ENCODE data around the gene TDRD6.
A peak's percentile ranks its signal among the peaks of the same experiment; 100 is the strongest.

The TDRD6 gene, protein sequence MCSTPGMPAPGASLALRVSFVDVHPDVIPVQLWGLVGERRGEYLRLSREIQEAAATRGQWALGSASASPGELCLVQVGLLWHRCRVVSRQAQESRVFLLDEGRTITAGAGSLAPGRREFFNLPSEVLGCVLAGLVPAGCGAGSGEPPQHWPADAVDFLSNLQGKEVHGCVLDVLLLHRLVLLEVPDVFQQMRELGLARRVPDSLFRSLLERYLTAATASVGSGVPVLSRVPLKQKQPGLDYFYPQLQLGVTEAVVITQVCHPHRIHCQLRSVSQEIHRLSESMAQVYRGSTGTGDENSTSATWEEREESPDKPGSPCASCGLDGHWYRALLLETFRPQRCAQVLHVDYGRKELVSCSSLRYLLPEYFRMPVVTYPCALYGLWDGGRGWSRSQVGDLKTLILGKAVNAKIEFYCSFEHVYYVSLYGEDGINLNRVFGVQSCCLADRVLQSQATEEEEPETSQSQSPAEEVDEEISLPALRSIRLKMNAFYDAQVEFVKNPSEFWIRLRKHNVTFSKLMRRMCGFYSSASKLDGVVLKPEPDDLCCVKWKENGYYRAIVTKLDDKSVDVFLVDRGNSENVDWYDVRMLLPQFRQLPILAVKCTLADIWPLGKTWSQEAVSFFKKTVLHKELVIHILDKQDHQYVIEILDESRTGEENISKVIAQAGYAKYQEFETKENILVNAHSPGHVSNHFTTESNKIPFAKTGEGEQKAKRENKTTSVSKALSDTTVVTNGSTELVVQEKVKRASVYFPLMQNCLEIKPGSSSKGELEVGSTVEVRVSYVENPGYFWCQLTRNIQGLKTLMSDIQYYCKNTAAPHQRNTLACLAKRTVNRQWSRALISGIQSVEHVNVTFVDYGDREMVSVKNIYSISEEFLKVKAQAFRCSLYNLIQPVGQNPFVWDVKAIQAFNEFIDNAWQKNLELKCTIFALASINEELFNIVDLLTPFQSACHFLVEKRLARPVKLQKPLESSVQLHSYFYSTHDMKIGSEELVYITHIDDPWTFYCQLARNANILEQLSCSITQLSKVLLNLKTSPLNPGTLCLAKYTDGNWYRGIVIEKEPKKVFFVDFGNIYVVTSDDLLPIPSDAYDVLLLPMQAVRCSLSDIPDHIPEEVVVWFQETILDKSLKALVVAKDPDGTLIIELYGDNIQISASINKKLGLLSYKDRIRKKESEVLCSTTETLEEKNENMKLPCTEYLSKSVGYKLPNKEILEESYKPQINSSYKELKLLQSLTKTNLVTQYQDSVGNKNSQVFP (N-terminal part only)

DNA sequence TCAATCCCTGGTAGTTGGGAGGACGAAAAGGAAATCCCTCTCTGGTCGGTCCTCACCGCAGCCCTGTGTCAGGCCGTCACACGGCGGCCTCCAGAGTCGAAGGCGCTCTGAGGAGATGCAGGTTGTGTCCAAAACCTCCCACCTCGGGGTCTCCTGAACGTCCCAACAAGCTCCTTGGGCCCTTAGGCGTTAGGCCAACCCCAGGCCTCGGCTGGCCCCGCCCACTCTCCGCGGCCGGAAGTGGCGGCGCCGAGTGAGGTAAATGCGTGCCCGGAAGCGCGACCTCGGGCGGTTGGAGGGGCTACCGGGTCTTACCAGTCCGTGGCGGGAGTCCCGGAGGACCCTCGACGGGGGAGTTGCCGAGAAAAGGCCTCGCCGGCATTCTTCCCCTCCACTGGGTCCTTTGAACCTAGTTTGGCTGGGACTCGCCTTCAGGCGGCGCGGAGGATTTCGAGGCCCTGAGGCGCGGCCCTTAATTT lies at the start of gene TDRD6:
TDRD6 (plus strand) TSS at position 267 of the 479 bp plus-strand sequence. CDS start 244 bp downstream, outside the sequence.
- TF ChIP-seq CREB1 (IDR thresholded peaks at IDR 0.05; ENCODE audit: low read depth) (no peak), ZBTB7A (IDR thresholded peaks at IDR 0.05; ENCODE audit: low read depth) (no peak), NFIC (IDR thresholded peaks at IDR 0.05) (no peak), EP300 (IDR thresholded peaks at IDR 0.05; ENCODE audit: borderline replicate concordance) (no peak), CEBPB (IDR thresholded peaks at IDR 0.05) (no peak), TEAD4 (IDR thresholded peaks at IDR 0.05) (no peak), EGR1 (IDR thresholded peaks at IDR 0.05) (no peak), TCF12 (IDR thresholded peaks at IDR 0.05; ENCODE audit: low read depth) (no peak)
- TF ChIP-seq, protein P1, sequence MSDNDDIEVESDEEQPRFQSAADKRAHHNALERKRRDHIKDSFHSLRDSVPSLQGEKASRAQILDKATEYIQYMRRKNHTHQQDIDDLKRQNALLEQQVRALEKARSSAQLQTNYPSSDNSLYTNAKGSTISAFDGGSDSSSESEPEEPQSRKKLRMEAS (IDR thresholded peaks at IDR 0.05), result no peak
- TF ChIP-seq, protein P2, sequence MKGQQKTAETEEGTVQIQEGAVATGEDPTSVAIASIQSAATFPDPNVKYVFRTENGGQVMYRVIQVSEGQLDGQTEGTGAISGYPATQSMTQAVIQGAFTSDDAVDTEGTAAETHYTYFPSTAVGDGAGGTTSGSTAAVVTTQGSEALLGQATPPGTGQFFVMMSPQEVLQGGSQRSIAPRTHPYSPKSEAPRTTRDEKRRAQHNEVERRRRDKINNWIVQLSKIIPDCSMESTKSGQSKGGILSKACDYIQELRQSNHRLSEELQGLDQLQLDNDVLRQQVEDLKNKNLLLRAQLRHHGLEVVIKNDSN (IDR thresholded peaks at IDR 0.05), result no peak

DNA sequence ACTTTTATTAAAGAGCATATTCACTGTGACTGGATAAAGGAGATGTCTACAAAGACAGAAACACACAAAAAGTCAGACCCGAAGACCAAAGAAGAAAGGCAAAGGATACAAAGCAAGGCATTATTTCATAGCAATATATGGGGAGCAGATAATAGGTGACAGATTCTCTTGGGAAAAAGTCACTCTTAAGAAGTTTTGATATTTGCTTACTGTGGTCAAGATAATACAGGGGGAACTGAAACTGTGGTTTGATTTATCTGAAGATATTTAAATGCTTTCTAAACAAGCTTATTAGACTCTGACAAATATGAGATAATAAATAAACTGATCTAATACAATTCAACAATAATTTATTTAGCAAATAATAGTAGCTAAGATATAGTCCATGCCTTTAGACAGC lies 49.8 kb upstream of the TDRD6 start:
- TF ChIP-seq FOXM1 (IDR thresholded peaks at IDR 0.05; ENCODE audit: borderline replicate concordance, low read depth) (no peak), CEBPB (IDR thresholded peaks at IDR 0.05) (no peak), RAD21 (IDR thresholded peaks at IDR 0.05; ENCODE audit: low read depth) (no peak), CREB1 (IDR thresholded peaks at IDR 0.05; ENCODE audit: low read depth) (no peak), ZBTB7A (IDR thresholded peaks at IDR 0.05; ENCODE audit: low read depth) (no peak), NFIC (IDR thresholded peaks at IDR 0.05) (no peak)

DNA sequence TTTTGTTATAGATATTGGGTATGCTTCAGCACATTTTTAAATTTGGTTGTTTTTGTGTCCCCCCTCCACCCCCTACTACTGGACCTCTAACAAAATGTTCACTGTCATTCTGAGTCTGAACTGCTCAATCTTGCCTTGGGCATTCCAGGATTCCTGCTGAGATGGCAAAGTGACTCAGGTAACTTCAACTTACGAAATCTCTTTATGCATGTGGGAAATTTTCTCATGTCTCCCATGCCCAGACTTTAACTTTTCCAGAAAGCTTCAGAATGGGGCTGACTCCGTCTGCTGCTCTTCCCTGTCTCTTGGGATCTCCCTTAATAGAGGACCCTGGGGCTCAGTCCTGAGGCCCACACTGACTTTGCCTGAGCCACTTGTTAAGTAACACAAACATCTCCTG lies 49.0 kb upstream of the TDRD6 start:
- TF ChIP-seq, protein P2 (IDR thresholded peaks at IDR 0.05), result no peak
- no peak for TF ChIP-seq RAD21 (IDR thresholded peaks at IDR 0.05; ENCODE audit: low read depth)
- TF ChIP-seq CEBPB (IDR thresholded peaks at IDR 0.05), result peak; percentile 72
- TF ChIP-seq ZBTB7A (IDR thresholded peaks at IDR 0.05; ENCODE audit: low read depth), result no peak
- no peak for TF ChIP-seq TAF1 (IDR thresholded peaks at IDR 0.05; ENCODE audit: low read depth)
- TF ChIP-seq, protein P1 (IDR thresholded peaks at IDR 0.05), result no peak
- TF ChIP-seq, protein P3, sequence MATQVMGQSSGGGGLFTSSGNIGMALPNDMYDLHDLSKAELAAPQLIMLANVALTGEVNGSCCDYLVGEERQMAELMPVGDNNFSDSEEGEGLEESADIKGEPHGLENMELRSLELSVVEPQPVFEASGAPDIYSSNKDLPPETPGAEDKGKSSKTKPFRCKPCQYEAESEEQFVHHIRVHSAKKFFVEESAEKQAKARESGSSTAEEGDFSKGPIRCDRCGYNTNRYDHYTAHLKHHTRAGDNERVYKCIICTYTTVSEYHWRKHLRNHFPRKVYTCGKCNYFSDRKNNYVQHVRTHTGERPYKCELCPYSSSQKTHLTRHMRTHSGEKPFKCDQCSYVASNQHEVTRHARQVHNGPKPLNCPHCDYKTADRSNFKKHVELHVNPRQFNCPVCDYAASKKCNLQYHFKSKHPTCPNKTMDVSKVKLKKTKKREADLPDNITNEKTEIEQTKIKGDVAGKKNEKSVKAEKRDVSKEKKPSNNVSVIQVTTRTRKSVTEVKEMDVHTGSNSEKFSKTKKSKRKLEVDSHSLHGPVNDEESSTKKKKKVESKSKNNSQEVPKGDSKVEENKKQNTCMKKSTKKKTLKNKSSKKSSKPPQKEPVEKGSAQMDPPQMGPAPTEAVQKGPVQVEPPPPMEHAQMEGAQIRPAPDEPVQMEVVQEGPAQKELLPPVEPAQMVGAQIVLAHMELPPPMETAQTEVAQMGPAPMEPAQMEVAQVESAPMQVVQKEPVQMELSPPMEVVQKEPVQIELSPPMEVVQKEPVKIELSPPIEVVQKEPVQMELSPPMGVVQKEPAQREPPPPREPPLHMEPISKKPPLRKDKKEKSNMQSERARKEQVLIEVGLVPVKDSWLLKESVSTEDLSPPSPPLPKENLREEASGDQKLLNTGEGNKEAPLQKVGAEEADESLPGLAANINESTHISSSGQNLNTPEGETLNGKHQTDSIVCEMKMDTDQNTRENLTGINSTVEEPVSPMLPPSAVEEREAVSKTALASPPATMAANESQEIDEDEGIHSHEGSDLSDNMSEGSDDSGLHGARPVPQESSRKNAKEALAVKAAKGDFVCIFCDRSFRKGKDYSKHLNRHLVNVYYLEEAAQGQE (IDR thresholded peaks at IDR 0.05; ENCODE audit: low read depth), result no peak
- TF ChIP-seq TEAD4 (IDR thresholded peaks at IDR 0.05), result peak; percentile 64
- TF ChIP-seq CREB1 (IDR thresholded peaks at IDR 0.05; ENCODE audit: low read depth), result no peak
- TF ChIP-seq TCF12 (IDR thresholded peaks at IDR 0.05; ENCODE audit: low read depth), result no peak
- TF ChIP-seq EGR1 (IDR thresholded peaks at IDR 0.05), result no peak

DNA sequence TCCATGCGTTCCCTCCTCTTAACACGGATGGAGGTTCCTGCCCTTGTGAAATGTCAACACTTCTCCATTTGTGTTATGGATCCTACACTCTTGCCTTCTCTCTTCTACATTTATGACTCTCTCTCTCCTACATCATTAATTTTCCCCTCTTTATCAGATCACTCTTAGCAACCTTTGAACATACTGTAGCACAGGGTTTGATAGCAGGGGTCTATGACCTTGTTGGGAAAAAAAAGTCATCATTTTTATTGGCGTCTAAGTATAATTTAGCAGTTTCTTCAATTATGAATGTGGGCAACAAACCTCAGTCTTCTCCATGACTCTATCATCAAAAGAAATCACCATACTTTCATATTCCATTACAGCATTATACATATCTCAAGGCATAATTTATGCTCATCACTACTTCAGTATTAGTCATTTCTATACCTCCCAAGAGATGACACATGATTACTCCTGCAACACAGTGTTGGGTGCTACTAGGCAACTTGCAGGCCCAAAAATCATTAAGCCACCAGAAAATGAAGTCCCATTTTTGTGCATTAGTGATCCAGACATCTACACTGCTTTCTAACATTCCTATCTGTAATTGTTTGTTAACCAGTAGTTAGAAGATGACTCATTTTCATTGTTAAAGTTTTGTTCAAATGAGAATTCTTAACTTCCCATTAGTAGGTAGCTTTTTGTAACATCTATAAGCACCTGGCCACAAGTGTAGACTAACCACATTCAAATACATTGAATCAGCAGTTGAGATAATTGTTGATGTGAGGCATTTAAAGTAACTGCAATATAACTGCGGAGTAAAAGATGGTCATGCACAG lies 44.5 kb upstream of the TDRD6 start:
- TF ChIP-seq CEBPB (IDR thresholded peaks at IDR 0.05) (0 out of 2 replicates have a peak, but pooled peaks have one; percentile 24), TCF12 (IDR thresholded peaks at IDR 0.05; ENCODE audit: low read depth) (no peak)

DNA sequence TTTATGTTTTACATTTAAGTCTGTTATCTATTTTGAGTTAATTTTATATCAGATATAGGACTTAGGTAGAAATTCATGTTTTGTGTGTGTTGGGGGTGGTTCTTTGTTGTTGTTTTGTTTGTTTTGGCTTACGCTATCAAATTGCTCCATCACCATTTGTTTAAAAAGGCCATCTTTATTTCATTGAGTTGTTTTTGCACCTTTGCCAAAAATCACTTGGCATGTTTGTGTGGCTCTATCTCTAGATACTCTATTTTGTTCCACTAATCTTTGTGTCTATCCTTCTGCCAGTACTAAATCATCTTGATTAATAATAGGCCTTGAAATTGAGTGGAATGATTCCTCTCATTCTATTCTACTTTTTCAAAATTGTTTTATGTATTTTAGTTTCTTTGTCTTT lies 42.4 kb upstream of the TDRD6 start:
- TF ChIP-seq TAF1 (IDR thresholded peaks at IDR 0.05; ENCODE audit: low read depth) (no peak), NFIC (IDR thresholded peaks at IDR 0.05) (no peak), CREB1 (IDR thresholded peaks at IDR 0.05; ENCODE audit: low read depth) (no peak), EGR1 (IDR thresholded peaks at IDR 0.05) (no peak), FOXM1 (IDR thresholded peaks at IDR 0.05; ENCODE audit: borderline replicate concordance, low read depth) (no peak), ZBTB7A (IDR thresholded peaks at IDR 0.05; ENCODE audit: low read depth) (no peak)
- TF ChIP-seq, protein P3 (IDR thresholded peaks at IDR 0.05; ENCODE audit: low read depth), result no peak
- TF ChIP-seq, protein P1 (IDR thresholded peaks at IDR 0.05), result no peak

Measured in Ishikawa (cell line).